ENCODE measurements around the gene NODAL. TPM values are rescaled to one million over a fixed set of nuclear protein-coding genes. Genes with fewer than 3 reads are reported as not detected.

NODAL gene
- total RNA-seq, 1 donor from 2014 or later, result 0.08 TPM

DNA sequence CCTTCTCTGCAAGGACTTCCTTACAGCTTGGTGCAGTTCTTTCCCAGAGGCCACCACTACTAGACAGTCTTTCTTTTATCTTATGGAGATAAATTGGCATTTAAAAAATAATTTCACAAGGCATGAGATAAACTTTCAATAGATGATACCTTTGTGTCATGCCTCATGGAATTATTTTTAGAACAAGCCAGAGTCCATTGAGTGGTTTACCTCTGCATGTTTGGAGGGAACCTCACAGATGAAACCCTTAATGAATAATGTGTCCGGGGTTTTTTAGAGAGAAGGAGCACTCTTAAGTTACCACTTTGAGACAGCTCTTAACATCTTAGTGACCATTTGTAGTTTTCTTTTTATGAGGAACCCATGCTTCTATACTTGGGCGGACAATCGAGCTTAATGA, 17.2 kb downstream of the NODAL start:
- TF ChIP-seq, protein P1, sequence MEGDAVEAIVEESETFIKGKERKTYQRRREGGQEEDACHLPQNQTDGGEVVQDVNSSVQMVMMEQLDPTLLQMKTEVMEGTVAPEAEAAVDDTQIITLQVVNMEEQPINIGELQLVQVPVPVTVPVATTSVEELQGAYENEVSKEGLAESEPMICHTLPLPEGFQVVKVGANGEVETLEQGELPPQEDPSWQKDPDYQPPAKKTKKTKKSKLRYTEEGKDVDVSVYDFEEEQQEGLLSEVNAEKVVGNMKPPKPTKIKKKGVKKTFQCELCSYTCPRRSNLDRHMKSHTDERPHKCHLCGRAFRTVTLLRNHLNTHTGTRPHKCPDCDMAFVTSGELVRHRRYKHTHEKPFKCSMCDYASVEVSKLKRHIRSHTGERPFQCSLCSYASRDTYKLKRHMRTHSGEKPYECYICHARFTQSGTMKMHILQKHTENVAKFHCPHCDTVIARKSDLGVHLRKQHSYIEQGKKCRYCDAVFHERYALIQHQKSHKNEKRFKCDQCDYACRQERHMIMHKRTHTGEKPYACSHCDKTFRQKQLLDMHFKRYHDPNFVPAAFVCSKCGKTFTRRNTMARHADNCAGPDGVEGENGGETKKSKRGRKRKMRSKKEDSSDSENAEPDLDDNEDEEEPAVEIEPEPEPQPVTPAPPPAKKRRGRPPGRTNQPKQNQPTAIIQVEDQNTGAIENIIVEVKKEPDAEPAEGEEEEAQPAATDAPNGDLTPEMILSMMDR (IDR thresholded peaks at IDR 0.05; ENCODE audit: insufficient read depth, low read length, poor library complexity, severe bottlenecking), result no peak
- no peak for DNase-seq (ENCODE audit: low read depth)
- Histone ChIP-seq H3K4me3 (ENCODE audit: low read depth, low read length) (no peak overlapping the region), H3K27me3 (ENCODE audit: control insufficient read depth, insufficient read depth, low read length) (no peaks in the 10 kb centered on the region), H3K36me3 (ENCODE audit: control insufficient read depth, insufficient read depth, low read length) (peaks cover 2% of the 10 kb centered on the region)

DNA sequence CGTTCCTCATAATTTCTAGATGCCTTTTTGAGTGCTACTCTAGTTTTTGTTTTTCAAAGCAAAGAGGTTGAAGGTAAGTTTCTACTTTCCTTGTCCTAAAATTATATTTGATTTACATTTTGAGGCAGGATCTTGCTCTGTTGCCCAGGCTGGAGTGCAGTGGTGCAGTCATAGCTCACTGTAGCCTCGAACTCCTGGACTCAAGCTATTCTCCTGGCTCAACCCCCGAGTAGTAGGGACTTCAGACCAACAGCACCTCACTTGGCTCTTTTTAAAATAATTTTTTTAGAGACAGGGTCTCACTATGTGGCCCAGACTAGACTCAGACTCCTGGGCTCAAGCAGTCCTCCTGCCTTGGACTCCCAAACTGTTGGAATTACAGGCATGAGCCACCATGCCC, 22.8 kb downstream of the NODAL start:
- no peak for DNase-seq (ENCODE audit: low read depth)
- Histone ChIP-seq H3K4me3 (ENCODE audit: low read depth, low read length) (no peak overlapping the region), H3K36me3 (ENCODE audit: control insufficient read depth, insufficient read depth, low read length) (no peaks in the 10 kb centered on the region), H3K27me3 (ENCODE audit: control insufficient read depth, insufficient read depth, low read length) (no peaks in the 10 kb centered on the region)
- TF ChIP-seq, protein P1 (IDR thresholded peaks at IDR 0.05; ENCODE audit: insufficient read depth, low read length, poor library complexity, severe bottlenecking), result no peak

DNA sequence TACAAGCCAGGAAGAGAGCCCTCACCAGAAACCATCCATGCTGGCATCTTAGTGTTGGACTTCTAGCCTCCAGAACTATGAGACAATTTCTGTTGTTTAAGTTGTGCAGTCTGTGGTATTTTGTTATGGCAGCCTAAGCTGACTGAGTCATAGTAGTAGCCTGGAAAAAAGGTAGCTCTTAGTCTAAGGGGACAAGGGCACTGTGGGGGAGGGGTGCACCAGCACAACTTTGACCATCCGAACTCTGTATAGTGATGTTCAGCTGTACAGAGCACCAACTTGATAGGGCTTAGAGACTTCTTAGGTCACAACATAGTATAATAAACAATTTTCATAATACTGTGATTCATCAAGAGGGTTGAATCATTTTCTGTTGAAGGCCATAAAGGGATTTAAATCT, 23.3 kb downstream of the NODAL start:
- Histone ChIP-seq H3K4me3 (ENCODE audit: low read depth, low read length) (no peak overlapping the region), H3K36me3 (ENCODE audit: control insufficient read depth, insufficient read depth, low read length) (no peaks in the 10 kb centered on the region), H3K27me3 (ENCODE audit: control insufficient read depth, insufficient read depth, low read length) (no peaks in the 10 kb centered on the region)
- peak; percentile 19 for DNase-seq (ENCODE audit: low read depth)
- TF ChIP-seq, protein P1 (IDR thresholded peaks at IDR 0.05; ENCODE audit: insufficient read depth, low read length, poor library complexity, severe bottlenecking), result no peak

DNA sequence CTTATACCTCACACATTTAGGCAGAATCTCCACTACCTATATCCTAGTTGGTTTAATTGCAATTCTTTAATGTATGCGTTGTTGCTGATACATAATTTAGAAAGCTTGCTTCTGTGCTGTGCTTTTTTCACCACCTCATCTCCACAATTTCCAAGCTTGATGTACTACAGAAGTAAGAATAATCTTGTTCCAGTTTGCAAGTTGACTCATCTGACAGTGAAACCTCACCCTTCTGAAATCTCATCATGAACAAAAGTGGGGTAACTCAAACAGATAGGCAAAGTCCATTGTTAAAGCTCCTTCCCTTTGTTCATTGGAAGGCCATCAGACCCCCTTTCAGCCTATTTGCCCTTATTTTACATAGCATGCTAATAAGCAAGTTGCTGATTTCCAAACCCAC, 23.9 kb downstream of the NODAL start:
- Histone ChIP-seq H3K36me3 (ENCODE audit: control insufficient read depth, insufficient read depth, low read length) (no peaks in the 10 kb centered on the region), H3K4me3 (ENCODE audit: low read depth, low read length) (no peak overlapping the region), H3K27me3 (ENCODE audit: control insufficient read depth, insufficient read depth, low read length) (no peaks in the 10 kb centered on the region)
- TF ChIP-seq, protein P1 (IDR thresholded peaks at IDR 0.05; ENCODE audit: insufficient read depth, low read length, poor library complexity, severe bottlenecking), result no peak
- no peak for DNase-seq (ENCODE audit: low read depth)

DNA sequence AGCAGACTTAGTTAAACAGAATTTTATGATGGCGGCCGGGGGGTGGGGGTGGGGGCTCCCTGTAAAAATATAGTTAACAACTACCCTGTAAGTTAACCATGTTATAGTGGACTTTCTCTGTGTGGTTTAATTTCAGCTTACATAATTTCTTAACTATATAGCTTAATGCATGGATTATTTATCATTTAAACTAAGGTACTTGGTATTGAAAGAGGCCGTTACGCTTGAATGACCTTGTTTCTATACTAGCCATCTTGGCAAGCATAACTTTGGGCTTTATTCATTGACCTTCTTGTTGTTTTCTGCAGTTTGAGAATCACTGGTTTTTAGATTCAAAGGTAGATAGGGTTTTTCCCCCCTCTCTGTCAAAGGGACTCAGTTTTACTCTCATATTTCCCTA, 29.1 kb downstream of the NODAL start:
- TF ChIP-seq, protein P1 (IDR thresholded peaks at IDR 0.05; ENCODE audit: insufficient read depth, low read length, poor library complexity, severe bottlenecking), result no peak

DNA sequence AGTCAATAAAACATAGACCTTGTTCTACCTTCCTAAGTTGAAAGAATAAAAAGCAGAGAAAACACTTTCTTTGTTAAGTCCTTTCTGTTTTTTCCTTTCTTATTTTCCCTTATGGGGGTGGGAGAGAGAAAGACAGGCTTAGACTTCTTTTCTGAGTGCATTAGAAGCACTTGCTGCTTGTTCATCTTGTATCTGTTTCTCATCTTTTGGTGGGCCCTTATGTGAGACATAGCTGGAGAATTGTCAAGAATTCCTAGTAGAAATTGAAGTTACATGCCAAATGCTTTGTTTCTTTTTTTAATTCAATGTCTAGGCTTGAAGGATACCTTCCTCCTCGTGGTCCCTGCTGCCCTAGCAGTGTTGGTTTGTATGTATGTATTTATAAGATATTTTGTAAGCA, 30.9 kb downstream of the NODAL start:
- peaks cover 1% of the 10 kb centered on the region for H3K36me3 ChIP-seq (ENCODE audit: control insufficient read depth, insufficient read depth, low read length)
- TF ChIP-seq, protein P1 (IDR thresholded peaks at IDR 0.05; ENCODE audit: insufficient read depth, low read length, poor library complexity, severe bottlenecking), result no peak
- DNase-seq (ENCODE audit: low read depth), result no peak
- no peak overlapping the region for H3K4me3 ChIP-seq (ENCODE audit: low read depth, low read length)
- H3K27me3 ChIP-seq (ENCODE audit: control insufficient read depth, insufficient read depth, low read length), result no peaks in the 10 kb centered on the region

More for the DNA sequence above, 29.1 kb downstream of the NODAL start:
- Histone ChIP-seq H3K4me3 (ENCODE audit: low read depth, low read length) (no peak overlapping the region), H3K36me3 (ENCODE audit: control insufficient read depth, insufficient read depth, low read length) (peaks cover 1% of the 10 kb centered on the region), H3K27me3 (ENCODE audit: control insufficient read depth, insufficient read depth, low read length) (no peaks in the 10 kb centered on the region)
- DNase-seq (ENCODE audit: low read depth), result no peak

Measured in kidney epithelial cell (primary cell).